HepG2 (cell line): Measurements from ENCODE around the gene CYP4F2. TPM values are rescaled to one million over a fixed set of nuclear protein-coding genes. Genes with fewer than 3 reads are reported as not detected.

Experiments used
- ATAC-seq: fragments of 200-7000 bp; cut with Tn5 transposase; 3 replicates; pipeline ENCODE4 v1.9.1; 2020; ENCODE audit warnings: mild to moderate bottlenecking, moderate library complexity
- BruUV-seq: library from RNA; stranded (reverse); fragments of 400-500 nt; replicated peaks from 2 replicates; lab custom pipeline; 2021; lab: Mats Ljungman, UMichigan
- CTCF ChIA-PET: fragments of 300-600 bp; formaldehyde crosslinking; extraction: SDS; loops from one replicate; lab custom pipeline; 2021; ENCODE audit warnings: low total read pairs, inconsistent platforms, low intra/inter-chr PET ratio; lab: Yijun Ruan, JAX
- POLR2A ChIA-PET: fragments of 350-600 bp; sonication (Branson Sonifier 250); formaldehyde crosslinking; loops from one replicate; lab custom pipeline; 2020; ENCODE audit warnings: antibody characterized with exemption, inconsistent platforms; lab: Yijun Ruan, JAX
- DNase-seq: peaks from one replicate; pipeline ENCODE4 v3.0.0-alpha.2; 2015; ENCODE audit warnings: low spot score
- FAIRE-seq: peaks from 3 replicates; lab custom pipeline; 2011; peaks lifted over from hg19 to GRCh38; lab: Jason Lieb, UNC
- H2AFZ ChIP-seq: one replicate; pipeline ENCODE4 v1.6.1; 2011; ENCODE audit warnings: low read length, inconsistent platforms
- H3K27ac ChIP-seq: fragments of 300-600 bp; 3 replicates; pipeline ENCODE4 v1.8.0; 2011; ENCODE audit warnings: mixed run types, mild to moderate bottlenecking, mixed read lengths, low read length, inconsistent platforms; ENCODE audit not compliant: insufficient read depth; ENCODE audit errors: extremely low read length
- H3K27me3 ChIP-seq, 2 experiments: fragments of 200-600 bp in 1 of 2; 2 replicates in 1 of 2; 3 replicates in 1 of 2; pipeline versions ENCODE4 v1.6.0 to v1.8.0; 2011; ENCODE audit warnings: low read length in 2 of 2, mild to moderate bottlenecking in 2 of 2, moderate library complexity in 2 of 2, inconsistent platforms in 1 of 2; ENCODE audit not compliant: insufficient read depth in 2 of 2, control insufficient read depth in 1 of 2
- H3K36me3 ChIP-seq, 2 experiments: fragments of 200-600 bp in 1 of 2; replicated peaks in 1 of 2; 2 replicates in 1 of 2; 3 replicates in 1 of 2; pipeline versions ENCODE4 v1.5.1 to v1.8.0; 2011; ENCODE audit warnings: low read length in 2 of 2, inconsistent platforms in 1 of 2; ENCODE audit not compliant: insufficient read depth in 2 of 2, control insufficient read depth in 1 of 2
- H3K4me1 ChIP-seq: 2 replicates; pipeline ENCODE4 v1.5.1; 2012; ENCODE audit warnings: low read length, inconsistent platforms; ENCODE audit not compliant: insufficient read depth
- H3K4me2 ChIP-seq: 2 replicates; pipeline ENCODE4 v1.6.0; 2011; ENCODE audit warnings: low read depth, low read length, inconsistent platforms
- H3K4me3 ChIP-seq, 3 experiments: fragments of 200-600 bp in 1 of 3; sonication (generic), shearing (Covaris generic) in 1 of 3; replicated peaks in 1 of 3; 2 replicates each; pipeline ENCODE4 v1.5.1; 2011 to 2016; ENCODE audit warnings: low read length in 3 of 3, inconsistent platforms in 2 of 3, low read depth in 2 of 3, mild to moderate bottlenecking in 2 of 3, control low read depth in 1 of 3, mixed read lengths in 1 of 3; ENCODE audit not compliant: insufficient read depth in 1 of 3
- H3K79me2 ChIP-seq: one replicate; pipeline ENCODE4 v1.6.1; 2011; ENCODE audit warnings: low read length, inconsistent platforms; ENCODE audit not compliant: insufficient read depth
- H3K9ac ChIP-seq: 2 replicates; pipeline ENCODE4 v1.6.0; 2011; ENCODE audit warnings: mild to moderate bottlenecking, low read depth, low read length, inconsistent platforms; ENCODE audit not compliant: insufficient read depth
- H3K9me3 ChIP-seq: 2 replicates; pipeline ENCODE4 v1.5.1; 2012; ENCODE audit warnings: mild to moderate bottlenecking, low read length
- H4K20me1 ChIP-seq: 2 replicates; pipeline ENCODE4 v1.6.0; 2011; ENCODE audit warnings: inconsistent platforms, mild to moderate bottlenecking, low read length, moderate library complexity; ENCODE audit not compliant: insufficient read depth
- FOSL2 ChIP-seq: sonication (generic); formaldehyde crosslinking; IDR thresholded peaks from 2 replicates; pipeline ENCODE4 v1.4.0; 2020; ENCODE audit warnings: missing genetic modification reagents
- GATAD2A ChIP-seq: IDR thresholded peaks from 2 replicates; pipeline ENCODE4 v1.6.1; 2016
- HNRNPK ChIP-seq: fragments of 200-400 bp; formaldehyde crosslinking; IDR thresholded peaks from 2 replicates; pipeline ENCODE4 v1.6.1; 2018; ENCODE audit warnings: low read length, low read depth, moderate library complexity, mild to moderate bottlenecking; ENCODE audit not compliant: poor library complexity, severe bottlenecking
- PCBP1 ChIP-seq: fragments of 200-400 bp; formaldehyde crosslinking; IDR thresholded peaks from 2 replicates; pipeline ENCODE4 v1.6.1; 2017; ENCODE audit warnings: mild to moderate bottlenecking, low read depth, low read length, borderline replicate concordance
- SUZ12 ChIP-seq: fragments of 150-350 bp; IDR thresholded peaks from 2 replicates; pipeline ENCODE4 v1.6.1; 2014; ENCODE audit warnings: low read depth, low read length
- WGBS: methylation state at CpG from one replicate; pipeline ENCODE4 v1.1.6; 2017; ENCODE audit warnings: low lambda C conversion rate; 5-methylcytosine and 5-hydroxymethylcytosine counted together
- in situ Hi-C: cut with HindIII; loops from 2 replicates; pipeline ENCODE4 v1.10.0; 2017; ENCODE audit warnings: low pct_unique_long_range_greater_than_20kb; ENCODE audit not compliant: extremely low pct_ligation_motif_present
- intact Hi-C: fragments of 100-400 bp; cut with micrococcal nuclease; formaldehyde crosslinking; loops from one replicate; pipeline ENCODE4 v1.10.0; 2022; ENCODE audit not compliant: unreplicated experiment
- polyA plus RNA-seq, 8 experiments: library from polyadenylated mRNA; depleted of rRNA in 3 of 8; stranded (reverse) in 7 of 8; unstranded in 1 of 8; fragments of >200 nt; fragmentation: Illumina TruSeq in 4 of 8; extraction: Trizol in 4 of 8; gene quantifications; 2 replicates each; pipeline versions ENCODE4 v1.2.1 to v1.2.3, GENCODE V29; 2011 to 2016; ENCODE audit warnings: low read depth in 4 of 8, missing spikeins in 1 of 8, mixed read lengths in 1 of 8; ENCODE audit not compliant: insufficient read depth in 1 of 8
- total RNA-seq, 5 experiments: library from RNA; depleted of rRNA; stranded (reverse); fragments of >200 nt; fragmentation: Illumina TruSeq; extraction: Trizol; gene quantifications; 2 replicates each; pipeline ENCODE4 v1.2.3, GENCODE V29; 2016; ENCODE audit warnings: low read depth in 1 of 5
- TF ChIP-seq, protein P1 (sequence below): sonication (generic); formaldehyde crosslinking; conservative IDR thresholded peaks from 2 replicates; pipeline ENCODE4 v1.4.0; 2020; ENCODE audit warnings: mild to moderate bottlenecking, missing genetic modification reagents, moderate library complexity
- TF ChIP-seq, protein P2 (sequence below): sonication (generic); IDR thresholded peaks from 2 replicates; pipeline ENCODE4 v1.6.1; 2016; ENCODE audit warnings: low read depth, borderline replicate concordance

The CYP4F2 gene
- total and polyA plus RNA-seq, 2 of the 13 experiments (the other 11 are each of a cell fraction or from before 2014, with no cell fraction given), result 3.7 to 3.9 TPM

DNA sequence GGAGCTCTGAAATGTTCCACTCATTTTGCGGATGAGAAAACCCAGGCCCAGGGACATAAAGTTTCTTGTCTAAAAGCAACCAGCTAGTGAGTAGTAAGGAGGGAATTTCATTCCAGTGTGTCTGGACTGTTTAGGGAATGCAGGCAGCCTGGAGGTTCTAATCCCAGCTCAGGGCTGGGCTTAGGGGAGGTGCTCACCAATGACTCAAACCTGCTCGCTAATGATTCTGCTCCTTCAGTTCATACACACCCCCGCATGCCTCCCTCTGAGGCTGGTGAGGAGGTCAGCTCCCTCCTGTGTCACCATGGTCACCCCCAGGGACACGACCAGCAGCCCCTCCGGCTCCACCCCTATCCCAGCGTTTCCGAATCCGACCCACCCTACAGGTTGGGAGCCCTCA is 34.6 kb downstream of the CYP4F2 start (continued):
- TF ChIP-seq, protein P1, sequence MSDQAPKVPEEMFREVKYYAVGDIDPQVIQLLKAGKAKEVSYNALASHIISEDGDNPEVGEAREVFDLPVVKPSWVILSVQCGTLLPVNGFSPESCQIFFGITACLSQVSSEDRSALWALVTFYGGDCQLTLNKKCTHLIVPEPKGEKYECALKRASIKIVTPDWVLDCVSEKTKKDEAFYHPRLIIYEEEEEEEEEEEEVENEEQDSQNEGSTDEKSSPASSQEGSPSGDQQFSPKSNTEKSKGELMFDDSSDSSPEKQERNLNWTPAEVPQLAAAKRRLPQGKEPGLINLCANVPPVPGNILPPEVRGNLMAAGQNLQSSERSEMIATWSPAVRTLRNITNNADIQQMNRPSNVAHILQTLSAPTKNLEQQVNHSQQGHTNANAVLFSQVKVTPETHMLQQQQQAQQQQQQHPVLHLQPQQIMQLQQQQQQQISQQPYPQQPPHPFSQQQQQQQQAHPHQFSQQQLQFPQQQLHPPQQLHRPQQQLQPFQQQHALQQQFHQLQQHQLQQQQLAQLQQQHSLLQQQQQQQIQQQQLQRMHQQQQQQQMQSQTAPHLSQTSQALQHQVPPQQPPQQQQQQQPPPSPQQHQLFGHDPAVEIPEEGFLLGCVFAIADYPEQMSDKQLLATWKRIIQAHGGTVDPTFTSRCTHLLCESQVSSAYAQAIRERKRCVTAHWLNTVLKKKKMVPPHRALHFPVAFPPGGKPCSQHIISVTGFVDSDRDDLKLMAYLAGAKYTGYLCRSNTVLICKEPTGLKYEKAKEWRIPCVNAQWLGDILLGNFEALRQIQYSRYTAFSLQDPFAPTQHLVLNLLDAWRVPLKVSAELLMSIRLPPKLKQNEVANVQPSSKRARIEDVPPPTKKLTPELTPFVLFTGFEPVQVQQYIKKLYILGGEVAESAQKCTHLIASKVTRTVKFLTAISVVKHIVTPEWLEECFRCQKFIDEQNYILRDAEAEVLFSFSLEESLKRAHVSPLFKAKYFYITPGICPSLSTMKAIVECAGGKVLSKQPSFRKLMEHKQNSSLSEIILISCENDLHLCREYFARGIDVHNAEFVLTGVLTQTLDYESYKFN (CRISPR knock-in tag), result no peak
- TF ChIP-seq SUZ12 (no peak), GATAD2A (CRISPR knock-in tag) (no peak)
- TF ChIP-seq, protein P2, sequence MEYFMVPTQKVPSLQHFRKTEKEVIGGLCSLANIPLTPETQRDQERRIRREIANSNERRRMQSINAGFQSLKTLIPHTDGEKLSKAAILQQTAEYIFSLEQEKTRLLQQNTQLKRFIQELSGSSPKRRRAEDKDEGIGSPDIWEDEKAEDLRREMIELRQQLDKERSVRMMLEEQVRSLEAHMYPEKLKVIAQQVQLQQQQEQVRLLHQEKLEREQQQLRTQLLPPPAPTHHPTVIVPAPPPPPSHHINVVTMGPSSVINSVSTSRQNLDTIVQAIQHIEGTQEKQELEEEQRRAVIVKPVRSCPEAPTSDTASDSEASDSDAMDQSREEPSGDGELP, result no peak

DNA sequence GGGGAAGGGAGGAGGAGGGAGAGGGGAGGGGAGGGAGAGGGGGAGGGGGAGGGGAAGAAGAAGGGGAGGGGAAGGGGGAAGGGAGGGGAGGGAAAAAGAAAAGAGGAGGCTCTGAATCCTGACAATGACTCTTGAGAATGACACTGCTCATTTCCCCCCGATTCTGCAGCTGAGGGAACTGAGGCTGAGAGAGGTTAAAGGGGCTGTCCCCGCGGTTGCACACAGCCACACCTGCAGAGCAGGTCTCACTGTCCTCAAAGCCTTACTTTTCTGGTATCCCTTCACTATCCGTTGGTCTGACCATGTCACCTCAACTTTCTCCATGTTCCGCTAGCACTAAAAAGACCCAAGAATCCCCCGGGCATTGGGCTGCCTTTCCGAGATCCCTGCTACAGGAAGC is 35.4 kb downstream of the CYP4F2 start:
- in situ Hi-C loops (no loop called here), intact Hi-C loops (no loop called here)
- H2AFZ ChIP-seq, result no peak overlapping the region
- H4K20me1 ChIP-seq, result no peaks in the 10 kb centered on the region
- no peak overlapping the region for H3K4me3 ChIP-seq
- peaks cover 2% of the 10 kb centered on the region in 2 experiments; a peak in 2 of 5 replicates for H3K27me3 ChIP-seq
- TF ChIP-seq FOSL2 (CRISPR knock-in tag), result no peak
- peak; percentile 92 for TF ChIP-seq PCBP1
- TF ChIP-seq HNRNPK, result peak; percentile 97
- no peaks in the 10 kb centered on the region for H3K79me2 ChIP-seq
- no peak for DNase-seq
- no peak for FAIRE-seq
- ChIA-PET CTCF (no interaction called here), POLR2A (no interaction called here)
- BruUV-seq, result no TSS peak
- H3K27ac ChIP-seq, result no peak overlapping the region
- no peak overlapping the region for H3K4me2 ChIP-seq
- H3K9me3 ChIP-seq, result no peaks in the 10 kb centered on the region
- no peak overlapping the region for H3K9ac ChIP-seq
- WGBS, result 18% methylated on average over 7 of the region's 7 CpGs
- H3K4me1 ChIP-seq, result no peaks in the 10 kb centered on the region
- ATAC-seq, result no peak
- H3K36me3 ChIP-seq, result no peaks in the 10 kb centered on the region
